PFSK-1 (cell line): Measurements from ENCODE around the gene LYSMD3.

Experiments used
- POLR2AphosphoS5 ChIP-seq: IDR thresholded peaks from 2 replicates; pipeline ENCODE4 v1.6.1; 2012; ENCODE audit warnings: low read depth, mild to moderate bottlenecking, control low read depth, low read length, moderate library complexity
- SIN3A ChIP-seq: IDR thresholded peaks from 2 replicates; pipeline ENCODE4 v1.6.1; 2012; ENCODE audit warnings: mild to moderate bottlenecking, low read length, moderate library complexity, borderline replicate concordance; ENCODE audit not compliant: insufficient read depth
- TAF1 ChIP-seq: IDR thresholded peaks from 2 replicates; pipeline ENCODE4 v1.6.1; 2012; ENCODE audit warnings: low read length, control low read depth, borderline replicate concordance; ENCODE audit not compliant: insufficient read depth
- TF ChIP-seq, protein P1 (sequence below), 2 experiments: IDR thresholded peaks; 2 replicates each; pipeline versions ENCODE4 v1.6.1 to v1.8.0; 2011 to 2012; ENCODE audit warnings: low read depth in 2 of 2, low read length in 2 of 2, control low read depth in 1 of 2, inconsistent platforms in 1 of 2, mild to moderate bottlenecking in 1 of 2, moderate library complexity in 1 of 2; ENCODE audit not compliant: insufficient read depth in 1 of 2

DNA sequence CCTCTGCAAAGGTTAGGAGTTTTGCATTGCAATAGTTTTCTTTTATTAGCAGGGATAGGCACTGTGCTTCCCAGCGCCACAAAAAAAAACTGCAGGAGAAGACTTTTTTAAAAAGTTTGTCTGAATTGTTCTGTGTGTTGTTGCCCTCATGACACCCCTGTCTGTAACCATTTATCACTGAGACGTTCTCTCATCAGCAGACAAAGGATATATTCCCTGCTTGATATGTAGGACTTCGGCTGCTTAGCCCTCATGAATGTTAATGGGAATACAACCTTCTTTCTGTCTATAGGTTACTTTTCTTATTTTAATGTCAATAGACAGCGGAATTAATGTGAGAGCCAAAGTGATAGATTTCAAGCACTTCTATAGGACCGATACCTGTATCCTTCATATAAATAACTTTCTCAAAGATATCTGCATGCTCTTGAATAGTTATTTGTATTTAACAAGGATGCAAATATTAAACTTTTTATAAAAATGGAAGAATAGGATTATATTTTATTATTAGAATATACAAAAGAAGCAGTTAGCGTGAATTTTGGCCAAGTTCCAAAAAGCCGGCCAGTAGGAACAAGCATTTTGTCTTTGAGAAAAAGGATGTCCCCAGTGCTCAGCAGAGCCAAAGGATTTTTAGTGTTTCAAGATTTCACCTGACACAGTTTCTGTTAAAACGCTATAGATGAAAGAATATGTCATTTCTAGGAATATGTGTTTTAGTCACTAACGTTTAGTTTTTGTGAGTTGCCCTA, 1.5 kb upstream of the LYSMD3 start:
- TF ChIP-seq, protein P1, sequence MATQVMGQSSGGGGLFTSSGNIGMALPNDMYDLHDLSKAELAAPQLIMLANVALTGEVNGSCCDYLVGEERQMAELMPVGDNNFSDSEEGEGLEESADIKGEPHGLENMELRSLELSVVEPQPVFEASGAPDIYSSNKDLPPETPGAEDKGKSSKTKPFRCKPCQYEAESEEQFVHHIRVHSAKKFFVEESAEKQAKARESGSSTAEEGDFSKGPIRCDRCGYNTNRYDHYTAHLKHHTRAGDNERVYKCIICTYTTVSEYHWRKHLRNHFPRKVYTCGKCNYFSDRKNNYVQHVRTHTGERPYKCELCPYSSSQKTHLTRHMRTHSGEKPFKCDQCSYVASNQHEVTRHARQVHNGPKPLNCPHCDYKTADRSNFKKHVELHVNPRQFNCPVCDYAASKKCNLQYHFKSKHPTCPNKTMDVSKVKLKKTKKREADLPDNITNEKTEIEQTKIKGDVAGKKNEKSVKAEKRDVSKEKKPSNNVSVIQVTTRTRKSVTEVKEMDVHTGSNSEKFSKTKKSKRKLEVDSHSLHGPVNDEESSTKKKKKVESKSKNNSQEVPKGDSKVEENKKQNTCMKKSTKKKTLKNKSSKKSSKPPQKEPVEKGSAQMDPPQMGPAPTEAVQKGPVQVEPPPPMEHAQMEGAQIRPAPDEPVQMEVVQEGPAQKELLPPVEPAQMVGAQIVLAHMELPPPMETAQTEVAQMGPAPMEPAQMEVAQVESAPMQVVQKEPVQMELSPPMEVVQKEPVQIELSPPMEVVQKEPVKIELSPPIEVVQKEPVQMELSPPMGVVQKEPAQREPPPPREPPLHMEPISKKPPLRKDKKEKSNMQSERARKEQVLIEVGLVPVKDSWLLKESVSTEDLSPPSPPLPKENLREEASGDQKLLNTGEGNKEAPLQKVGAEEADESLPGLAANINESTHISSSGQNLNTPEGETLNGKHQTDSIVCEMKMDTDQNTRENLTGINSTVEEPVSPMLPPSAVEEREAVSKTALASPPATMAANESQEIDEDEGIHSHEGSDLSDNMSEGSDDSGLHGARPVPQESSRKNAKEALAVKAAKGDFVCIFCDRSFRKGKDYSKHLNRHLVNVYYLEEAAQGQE (IDR thresholded peaks at IDR 0.05; ENCODE audit: insufficient read depth in 1 of 2, low read depth in 2 of 2, low read length in 2 of 2), result no peak
- TF ChIP-seq SIN3A, result no peak
- no peak for TF ChIP-seq POLR2AphosphoS5
- no peak for TF ChIP-seq TAF1
